WTC11 (cell line): Measurements from ENCODE around the gene GOSR1. TPM values are rescaled to one million over a fixed set of nuclear protein-coding genes. Genes with fewer than 3 reads are reported as not detected.
"Not testable (repeated sequence)": the region's sequence is repeated elsewhere in the genome, so short reads cannot be mapped to it uniquely, and the experiment has no call there.

ENCODE experiments used
- ATAC-seq: fragments of 200-7000 bp; cut with Tn5 transposase; 2 replicates; pipeline ENCODE4 v1.10.0; 2021; ENCODE audit warnings: mild to moderate bottlenecking, moderate library complexity
- CTCF ChIA-PET: fragments of 300-600 bp; sonication (Branson Sonifier 250); formaldehyde crosslinking; loops from one replicate; lab custom pipeline; 2021; ENCODE audit warnings: antibody characterized with exemption; lab: Charles Lee
- POLR2A ChIA-PET: fragments of 350-600 bp; sonication (Branson Sonifier 250); formaldehyde crosslinking; loops from one replicate; lab custom pipeline; 2021; ENCODE audit warnings: antibody characterized with exemption; lab: Charles Lee
- DNase-seq: peaks from one replicate; pipeline ENCODE4 v3.0.0; 2021; ENCODE audit warnings: low spot score
- H3K27ac Mint-ChIP-seq: 2 replicates; pipeline ENCODE4 v1.8.0; 2021; ENCODE audit warnings: mixed read lengths
- H3K27me3 Mint-ChIP-seq: 2 replicates; pipeline ENCODE4 v1.8.0; 2021; ENCODE audit warnings: low read depth, mild to moderate bottlenecking, moderate library complexity, mixed read lengths
- H3K36me3 Mint-ChIP-seq: 2 replicates; pipeline ENCODE4 v1.8.0; 2021; ENCODE audit warnings: mixed read lengths
- H3K4me1 Mint-ChIP-seq: 2 replicates; pipeline ENCODE4 v1.8.0; 2022; ENCODE audit warnings: mixed read lengths
- H3K4me3 Mint-ChIP-seq: 2 replicates; pipeline ENCODE4 v1.8.0; 2021; ENCODE audit warnings: mild to moderate bottlenecking, moderate library complexity, mixed read lengths
- H3K9me3 Mint-ChIP-seq: 2 replicates; pipeline ENCODE4 v1.8.0; 2021; ENCODE audit warnings: mixed read lengths
- ATF1 ChIP-seq: sonication (generic); formaldehyde crosslinking; IDR thresholded peaks from 2 replicates; pipeline ENCODE4 v1.8.1; 2023; ENCODE audit warnings: mild to moderate bottlenecking, moderate library complexity, missing genetic modification reagents
- CBFB ChIP-seq: sonication (generic); formaldehyde crosslinking; IDR thresholded peaks from 2 replicates; pipeline ENCODE4 v1.8.1; 2022; ENCODE audit warnings: mild to moderate bottlenecking, low read depth, missing genetic modification reagents
- CREB1 ChIP-seq: sonication (generic); formaldehyde crosslinking; IDR thresholded peaks from 2 replicates; pipeline ENCODE4 v1.8.0; 2023; ENCODE audit warnings: mild to moderate bottlenecking, missing genetic modification reagents
- E2F5 ChIP-seq: sonication (generic); formaldehyde crosslinking; IDR thresholded peaks from 2 replicates; pipeline ENCODE4 v1.8.1; 2022; ENCODE audit warnings: mild to moderate bottlenecking, moderate library complexity, missing genetic modification reagents
- ERG ChIP-seq: fragments of 250-450 bp; sonication (Bioruptor Pico); IDR thresholded peaks from 2 replicates; pipeline ENCODE4 v1.8.0; 2021; ENCODE audit warnings: mild to moderate bottlenecking
- ETV6 ChIP-seq: sonication (generic); formaldehyde crosslinking; IDR thresholded peaks from 2 replicates; pipeline ENCODE4 v1.8.1; 2022; ENCODE audit warnings: mild to moderate bottlenecking, missing genetic modification reagents
- HMGA2 ChIP-seq: fragments of 250-450 bp; sonication (Bioruptor Pico); IDR thresholded peaks from 2 replicates; pipeline ENCODE4 v1.4.0; 2021; ENCODE audit warnings: mild to moderate bottlenecking, moderate library complexity
- JAZF1 ChIP-seq: fragments of 250-450 bp; sonication (Bioruptor Pico); IDR thresholded peaks from 2 replicates; pipeline ENCODE4 v1.9.0; 2021; ENCODE audit warnings: moderate library complexity, mild to moderate bottlenecking, inconsistent platforms
- MAX ChIP-seq: sonication (generic); formaldehyde crosslinking; IDR thresholded peaks from 2 replicates; pipeline ENCODE4 v1.8.0; 2022; ENCODE audit warnings: mild to moderate bottlenecking, missing genetic modification reagents
- NR3C1 ChIP-seq: sonication (generic); formaldehyde crosslinking; conservative IDR thresholded peaks from 2 replicates; pipeline ENCODE4 v1.8.1; 2023; ENCODE audit warnings: low read depth, mild to moderate bottlenecking, missing genetic modification reagents
- RELA ChIP-seq: sonication (generic); formaldehyde crosslinking; IDR thresholded peaks from 2 replicates; pipeline ENCODE4 v1.8.1; 2022; ENCODE audit warnings: missing genetic modification reagents, mild to moderate bottlenecking, borderline replicate concordance
- RORB ChIP-seq: fragments of 250-450 bp; sonication (Bioruptor Pico); IDR thresholded peaks from 2 replicates; pipeline ENCODE4 v1.9.0; 2021; ENCODE audit warnings: mild to moderate bottlenecking
- SMAD3 ChIP-seq: sonication (generic); formaldehyde crosslinking; IDR thresholded peaks from 2 replicates; pipeline ENCODE4 v1.8.0; 2022; ENCODE audit warnings: missing genetic modification reagents, mild to moderate bottlenecking, borderline replicate concordance
- TP53 ChIP-seq: sonication (generic); formaldehyde crosslinking; IDR thresholded peaks from 2 replicates; pipeline ENCODE4 v1.8.1; 2023; ENCODE audit warnings: mild to moderate bottlenecking, missing genetic modification reagents
- USF1 ChIP-seq: sonication (generic); formaldehyde crosslinking; IDR thresholded peaks from 2 replicates; pipeline ENCODE4 v1.8.0; 2022; ENCODE audit warnings: mild to moderate bottlenecking, missing genetic modification reagents
- ZNF121 ChIP-seq: sonication (generic); formaldehyde crosslinking; IDR thresholded peaks from 2 replicates; pipeline ENCODE4 v1.8.0; 2023; ENCODE audit warnings: missing genetic modification reagents
- ZNF138 ChIP-seq: sonication (generic); formaldehyde crosslinking; conservative IDR thresholded peaks from 2 replicates; pipeline ENCODE4 v1.8.1; 2022; ENCODE audit warnings: mild to moderate bottlenecking, moderate library complexity, missing genetic modification reagents
- ZNF219 ChIP-seq: sonication (generic); formaldehyde crosslinking; IDR thresholded peaks from 2 replicates; pipeline ENCODE4 v1.8.0; 2023; ENCODE audit warnings: missing genetic modification reagents, mild to moderate bottlenecking, borderline replicate concordance
- ZNF263 ChIP-seq: sonication (generic); formaldehyde crosslinking; IDR thresholded peaks from 2 replicates; pipeline ENCODE4 v1.8.1; 2022; ENCODE audit warnings: low read depth, mild to moderate bottlenecking, moderate library complexity, missing genetic modification reagents
- ZNF416 ChIP-seq: fragments of 250-450 bp; sonication (Bioruptor Pico); IDR thresholded peaks from 2 replicates; pipeline ENCODE4 v1.9.0; 2021; ENCODE audit warnings: mild to moderate bottlenecking, inconsistent platforms
- total RNA-seq: library from RNA; stranded (reverse); gene quantifications from 3 replicates; pipeline ENCODE4 v1.2.3, GENCODE V29; 2021

GOSR1 gene
- total RNA-seq, 1 experiment from 2014 or later = 37.4 TPM

- TF ChIP-seq SMAD3 (CRISPR knock-in tag) (no peak), ATF1 (no peak), TP53 (CRISPR knock-in tag) (no peak), ERG (CRISPR knock-in tag) (no peak), ZNF219 (no peak), USF1 (CRISPR knock-in tag) (no peak)
These were observed 90.3 kb downstream of the GOSR1 start (continued) for GRCh38 chr17:30567231-30568116.

GRCh38 chr17:30568117-30568430 is 90.9 kb downstream of the GOSR1 start:
- TF ChIP-seq ZNF121 (CRISPR knock-in tag) (no peak), JAZF1 (no peak), ZNF263 (CRISPR knock-in tag) (no peak), SMAD3 (CRISPR knock-in tag) (no peak), CREB1 (no peak), ETV6 (CRISPR knock-in tag) (no peak), NR3C1 (CRISPR knock-in tag) (no peak), MAX (CRISPR knock-in tag) (no peak)
- Mint-ChIP-seq H3K36me3 (no peaks in the 10 kb centered on the region), H3K9me3 (peaks cover 5% of the 10 kb centered on the region; the same call in 1 of the 2 replicates), H3K4me1 (peaks cover 15% of the 10 kb centered on the region), H3K27me3 (peaks cover 4% of the 10 kb centered on the region), H3K27ac (no peak overlapping the region), H3K4me3 (no peak overlapping the region)
- POLR2A ChIA-PET = no interaction called here
- no peak for ATAC-seq
- CTCF ChIA-PET = interaction anchor here (1.1 kb wide), 1 partner anchor 13 kb away, joined by 3 read pairs; no protein-coding TSS in a partner anchor
- DNase-seq = no peak

GRCh38 chr17:30569531-30570175 is 92.4 kb downstream of the GOSR1 start:
- CTCF ChIA-PET, H3K9me3 Mint-ChIP-seq, H3K27ac Mint-ChIP-seq, H3K36me3 Mint-ChIP-seq, H3K27me3 Mint-ChIP-seq, H3K4me3 Mint-ChIP-seq, ATAC-seq, DNase-seq: not testable (repeated sequence)
- H3K4me1 Mint-ChIP-seq = peaks cover 19% of the 10 kb centered on the region
- POLR2A ChIA-PET = interaction anchor here (0.6 kb wide), 1 partner anchor 158 kb away, joined by 3 read pairs; no protein-coding TSS in a partner anchor

GRCh38 chr17:30570191-30570590 is 93.0 kb downstream of the GOSR1 start:
- no peak for TF ChIP-seq ERG (CRISPR knock-in tag)
- TF ChIP-seq RELA (CRISPR knock-in tag) = no peak
- no peak for TF ChIP-seq HMGA2 (CRISPR knock-in tag)
- no peak for TF ChIP-seq ZNF138 (CRISPR knock-in tag)
- no peak for TF ChIP-seq ZNF416 (CRISPR knock-in tag)
- TF ChIP-seq RORB (CRISPR knock-in tag) = no peak
- TF ChIP-seq E2F5 (CRISPR knock-in tag) = no peak
- no peak for TF ChIP-seq CBFB (CRISPR knock-in tag)
- DNase-seq (no peak), ATAC-seq (no peak)
- H3K9me3 Mint-ChIP-seq = no peaks in the 10 kb centered on the region
- ChIA-PET CTCF (no interaction called here), POLR2A (no interaction called here)
- no peak overlapping the region for H3K27ac Mint-ChIP-seq
- peaks cover 3% of the 10 kb centered on the region; the same call in 1 of the 2 replicates for H3K27me3 Mint-ChIP-seq
- no peak overlapping the region for H3K4me3 Mint-ChIP-seq
- peaks cover 17% of the 10 kb centered on the region for H3K4me1 Mint-ChIP-seq
- no peaks in the 10 kb centered on the region for H3K36me3 Mint-ChIP-seq
